Lung microvascular endothelial cell (primary cell): ENCODE data around the gene BRD3. TPM values are rescaled to one million over a fixed set of nuclear protein-coding genes. Genes with fewer than 3 reads are reported as not detected.
"Not testable (repeated sequence)": the region's sequence is repeated elsewhere in the genome, so short reads cannot be mapped to it uniquely, and the experiment has no call there.

Source experiments
- DNase-seq, 2 donors: peaks; one replicate each; pipeline versions ENCODE4 v3.0.0 to v3.0.0-alpha.2; 2010; ENCODE audit warnings: low read depth in 2 of 2
- total RNA-seq: library from RNA; depleted of rRNA; stranded (reverse); fragments of >200 nt; gene quantifications from 2 replicates; pipeline ENCODE4 v1.2.1, GENCODE V29; 2014

BRD3 gene
- total RNA-seq, 1 donor from 2014 or later, result 7.1 TPM

DNA sequence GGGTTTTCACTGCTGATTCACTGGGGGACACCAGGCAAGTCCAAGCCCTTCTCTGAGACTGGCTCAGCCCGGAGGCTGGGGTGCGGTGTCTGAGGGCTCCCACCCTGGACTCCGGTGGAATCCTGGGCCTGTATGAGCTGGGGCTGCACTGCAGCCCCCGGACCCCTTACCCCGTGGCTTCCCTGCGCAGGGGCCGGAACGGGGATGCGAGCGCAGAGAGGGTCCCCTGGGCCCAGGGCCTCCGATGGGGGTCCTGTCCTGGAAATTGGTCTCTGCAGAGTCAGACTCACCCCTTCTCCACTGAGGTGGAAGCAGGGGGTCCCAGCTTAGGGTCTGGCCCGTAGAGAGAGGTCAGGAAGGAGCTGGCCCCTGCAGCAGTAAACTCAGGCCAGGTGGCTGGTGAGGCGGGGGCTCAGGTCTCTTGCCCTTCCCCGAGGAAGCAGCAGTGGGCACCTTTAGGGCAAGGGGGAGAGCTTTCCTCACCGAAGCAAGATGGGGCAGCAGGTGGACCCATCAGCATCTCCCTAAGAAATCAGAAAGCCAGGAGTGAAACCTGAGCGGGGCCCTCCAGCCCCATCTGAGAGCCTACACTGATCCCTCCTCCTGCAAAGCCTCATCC is 74.1 kb downstream of the BRD3 start:
- no peak for DNase-seq

DNA sequence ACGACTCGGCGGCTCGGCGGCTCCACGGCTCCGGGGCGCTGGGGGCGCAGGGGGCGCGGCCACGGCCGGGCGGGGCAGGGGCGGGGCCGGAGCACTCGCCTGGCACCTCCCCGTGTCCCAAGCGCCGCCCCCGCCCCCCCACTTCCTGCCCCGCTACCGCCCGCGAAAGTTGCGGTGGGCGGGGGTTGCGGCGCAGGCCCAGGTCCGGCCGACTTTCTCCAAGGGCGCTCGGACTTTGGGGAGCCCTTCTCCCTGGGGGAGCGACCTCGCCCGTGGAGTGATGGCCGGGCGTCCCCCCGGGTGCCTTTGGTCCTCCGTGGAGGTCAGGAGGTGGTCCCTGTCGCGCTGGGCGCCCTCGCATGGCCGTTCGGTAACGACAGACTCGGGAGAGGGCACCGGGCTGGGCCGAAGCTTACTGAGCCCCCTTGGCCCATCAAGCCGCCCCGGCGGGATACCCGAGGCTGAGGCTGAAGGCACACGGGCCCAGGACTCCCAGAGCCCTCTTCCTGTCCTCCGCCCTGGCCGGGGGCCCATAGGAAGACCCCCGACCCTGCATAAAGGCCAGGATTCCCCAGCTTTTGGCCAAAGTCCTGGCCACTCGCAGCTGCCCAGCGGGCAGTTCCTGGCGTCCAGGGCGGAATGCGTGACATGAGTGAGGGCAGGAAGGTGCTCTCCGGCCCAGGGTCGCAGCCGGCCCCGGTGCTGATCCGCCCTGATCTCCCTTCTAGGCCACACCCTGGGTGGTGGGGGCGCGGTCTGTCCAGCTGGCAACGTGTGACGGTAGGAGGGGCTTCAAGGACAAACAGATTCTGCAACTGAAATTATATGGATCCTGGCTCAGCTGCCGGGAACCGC is 74.8 kb downstream of the BRD3 start:
- peak; percentile 71 to 90 for DNase-seq

DNA sequence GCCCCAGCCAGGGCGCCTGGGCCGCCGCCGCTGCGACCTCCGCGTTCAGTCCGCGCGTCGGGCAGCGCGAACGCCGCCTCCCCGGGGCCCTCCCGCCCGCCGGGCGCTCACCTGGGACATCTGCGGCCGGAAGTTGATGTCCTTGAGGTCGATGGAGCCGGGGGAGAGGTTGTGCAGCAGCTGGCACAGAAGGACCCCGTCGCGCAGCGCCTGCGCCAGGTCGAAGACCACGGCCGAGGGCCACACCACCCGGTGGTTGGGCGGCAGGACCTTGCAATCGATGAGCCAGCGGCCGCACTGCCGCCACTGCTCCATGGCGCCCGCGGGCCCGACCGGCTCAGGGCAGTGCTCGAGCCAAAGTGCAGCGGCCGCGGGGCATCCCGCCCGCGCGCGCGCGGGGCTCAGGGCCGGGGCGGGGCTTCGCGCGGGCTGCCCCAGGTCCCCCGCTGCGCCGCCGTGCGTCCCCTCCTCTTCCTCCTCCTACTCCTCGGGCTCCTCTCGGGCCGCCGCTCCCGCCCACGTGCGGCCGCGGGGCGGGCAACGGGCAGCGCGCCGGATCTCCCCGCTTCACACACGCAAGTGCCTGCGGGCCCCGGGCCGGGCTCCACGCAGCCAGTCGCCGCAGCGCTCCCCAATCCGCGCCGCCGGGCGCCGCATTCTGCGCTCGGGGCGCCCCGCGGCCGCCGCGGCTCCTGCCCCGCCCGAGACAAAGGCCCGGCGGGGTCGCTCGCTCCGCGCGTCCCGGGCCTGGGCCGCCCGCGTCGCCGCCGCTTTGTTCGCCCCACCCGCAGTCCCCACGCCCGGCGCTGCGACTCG is 75.7 kb downstream of the BRD3 start, which contains the start of gene VAV2:
Gene VAV2, minus strand, starts transcription at position 361 of the 816 bp plus-strand sequence. Its CDS starts 46 bp downstream, at position 315.
- DNase-seq, result peak; percentile 56 to 59

DNA sequence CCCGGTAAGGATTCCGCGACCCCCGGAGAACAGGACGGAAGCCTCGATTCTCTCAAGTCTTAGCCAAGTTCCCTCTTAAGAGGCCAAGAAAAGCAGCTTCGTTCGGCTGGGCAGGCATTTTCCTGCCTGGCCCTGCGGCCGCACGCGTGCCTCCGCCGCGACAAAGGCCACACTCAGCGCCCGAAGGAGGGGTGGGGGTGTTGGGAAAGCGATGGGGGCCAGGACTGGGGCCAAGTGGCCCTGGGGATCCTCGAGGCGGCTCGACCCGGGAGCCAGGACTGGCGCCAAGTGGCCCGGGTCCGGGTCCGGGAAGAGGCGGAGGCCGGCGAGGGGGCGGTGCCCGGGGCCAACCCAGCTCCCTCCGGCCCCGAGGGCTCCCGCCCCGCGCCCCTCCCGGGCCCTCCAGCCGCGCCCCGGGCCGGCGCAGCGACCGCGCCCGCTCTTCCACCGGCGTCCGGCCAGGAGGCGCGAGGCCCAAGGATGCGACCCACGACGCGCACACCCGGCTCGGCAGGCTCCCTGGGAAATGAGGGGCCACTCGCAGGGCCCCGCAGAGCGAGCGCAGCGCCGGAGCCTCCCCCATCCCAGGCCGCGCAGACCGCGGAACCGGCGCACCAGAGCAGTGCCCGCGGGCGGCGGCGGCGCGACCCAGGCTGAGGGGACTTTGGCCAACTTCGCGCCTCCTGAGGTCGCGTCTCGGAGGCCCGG is 76.5 kb downstream of the BRD3 start:
- peak in 1 of 2 donors; percentile 30 for DNase-seq

DNA sequence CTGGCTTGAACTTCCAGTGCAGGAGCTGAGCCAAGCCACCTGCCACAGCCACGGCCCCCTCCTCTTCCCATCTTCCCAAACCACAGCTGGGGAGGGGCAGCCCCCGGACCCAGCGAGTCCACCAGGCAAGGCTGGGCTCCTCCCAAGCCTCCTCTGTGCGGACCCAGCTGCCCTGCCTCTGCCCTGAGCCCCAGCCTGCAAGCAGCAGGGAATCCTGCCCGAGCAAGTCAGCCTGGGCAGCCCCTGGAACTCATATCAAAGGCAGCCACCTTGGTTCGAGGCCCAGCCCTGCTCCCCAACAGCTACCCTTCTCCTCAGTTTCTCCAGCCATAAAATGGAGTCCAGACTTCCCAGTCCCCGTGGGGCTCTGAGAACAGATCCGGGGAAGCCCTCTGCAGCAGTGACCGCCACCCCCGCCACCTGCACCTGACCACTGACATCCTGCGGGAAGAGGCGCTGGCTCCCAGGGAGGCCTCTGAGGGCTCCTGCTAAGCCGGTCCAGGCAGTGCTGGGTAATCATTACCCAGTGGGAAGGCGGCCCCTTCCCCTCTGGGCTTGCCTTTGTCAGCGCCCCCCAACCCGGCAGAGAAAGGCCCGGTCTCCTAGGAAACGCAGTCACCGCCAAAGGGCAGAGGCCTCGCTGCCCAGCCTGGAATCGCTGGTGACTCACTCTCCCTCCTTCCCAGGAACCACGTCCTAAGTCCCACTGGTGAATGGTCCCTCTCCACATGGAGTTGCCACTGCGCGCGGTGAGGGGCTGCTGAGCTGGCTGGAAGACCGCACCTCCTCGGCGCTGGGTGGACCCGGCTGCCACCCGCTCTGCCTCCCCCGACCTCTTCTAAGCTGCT is 77.2 kb downstream of the BRD3 start:
- peak; percentile 46 to 81 for DNase-seq

DNA sequence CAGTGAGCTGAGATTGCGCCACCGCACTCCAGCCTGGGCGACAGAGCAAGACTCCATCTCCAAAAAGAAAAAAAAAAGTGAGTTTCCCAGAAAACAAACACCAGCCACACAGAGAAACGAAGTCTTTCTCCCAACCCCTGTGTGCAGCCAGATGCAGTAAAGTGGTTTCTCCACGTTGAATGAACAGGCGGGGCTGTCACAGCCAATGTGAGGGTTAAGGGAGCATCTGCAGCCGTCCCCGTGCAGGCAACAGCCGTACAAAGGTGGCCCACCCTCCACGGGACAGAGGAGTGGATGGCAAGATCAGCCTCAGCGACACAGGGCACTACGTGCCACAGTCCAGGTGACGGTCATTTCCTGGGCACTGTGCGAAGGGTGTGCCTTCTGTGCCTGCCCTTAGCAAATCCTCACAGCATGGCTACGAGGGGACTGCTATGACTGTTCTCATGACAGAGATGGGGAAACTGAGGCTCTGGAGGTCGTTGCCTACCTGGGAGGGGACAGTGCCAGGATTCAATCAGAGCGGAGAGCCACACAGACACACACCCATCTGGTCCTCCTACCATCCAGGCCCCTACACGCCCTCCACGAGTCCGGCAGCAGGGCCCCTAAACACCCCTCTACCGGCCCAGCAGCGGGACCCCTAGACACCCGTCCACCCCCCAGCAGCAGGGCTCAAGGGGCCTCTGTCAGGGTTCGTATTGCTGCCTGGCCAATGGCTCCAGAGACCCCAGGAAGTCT is 78.0 kb downstream of the BRD3 start:
- DNase-seq, result no peak

DNA sequence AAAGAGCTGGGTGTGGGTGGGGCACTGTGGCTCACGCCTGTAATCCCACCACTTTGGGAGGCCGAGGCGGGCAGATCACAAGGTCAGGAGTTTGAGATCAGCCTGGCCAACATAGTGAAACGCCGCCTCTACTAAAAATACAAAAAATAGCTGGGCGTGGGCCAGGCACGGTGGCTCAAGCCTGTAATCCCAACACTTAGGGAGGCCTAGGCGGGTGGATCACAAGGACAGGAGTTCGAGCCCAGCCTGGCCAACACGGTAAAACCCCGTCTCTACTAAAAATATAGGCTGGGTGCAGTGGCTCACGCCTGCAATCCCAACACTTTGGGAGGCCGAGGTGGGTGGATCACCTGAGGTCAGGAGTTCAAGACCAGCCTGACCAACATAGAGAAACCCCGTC is 79.1 kb downstream of the BRD3 start:
- not testable (repeated sequence) for DNase-seq

DNA sequence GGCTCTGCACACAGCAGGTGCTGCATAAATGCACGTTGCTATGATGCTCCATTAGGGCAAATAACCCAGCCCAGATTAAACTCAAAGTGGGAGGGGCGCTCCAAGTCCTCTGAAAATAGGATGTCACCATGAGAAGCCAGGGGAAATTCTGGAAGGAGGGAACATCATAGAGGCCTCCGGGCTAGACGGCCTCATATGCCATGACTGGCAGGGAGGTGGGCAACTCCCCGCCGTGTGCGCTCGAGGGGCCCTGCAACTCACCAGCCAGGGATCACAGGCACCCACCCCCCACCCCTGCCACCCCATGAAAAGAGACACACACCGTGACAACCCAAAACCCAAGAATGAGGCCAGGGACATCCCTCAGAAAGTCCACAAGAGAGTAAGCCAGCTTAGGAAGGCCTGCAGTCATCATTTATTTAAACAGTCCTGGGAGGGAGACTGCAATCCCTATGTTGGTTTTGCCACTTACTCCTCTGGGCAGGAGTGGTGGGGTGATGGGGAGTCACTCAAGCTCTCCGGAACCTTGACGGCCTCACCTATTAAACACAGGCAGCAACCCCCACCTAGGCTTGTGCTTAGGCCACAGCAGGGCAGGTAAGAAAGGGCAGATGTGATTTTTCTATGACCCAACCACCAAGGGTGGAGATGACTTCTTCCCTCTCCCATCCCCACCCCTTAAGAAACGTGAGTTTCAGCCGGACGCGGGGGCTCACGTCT is 79.7 kb downstream of the BRD3 start:
- no peak for DNase-seq

DNA sequence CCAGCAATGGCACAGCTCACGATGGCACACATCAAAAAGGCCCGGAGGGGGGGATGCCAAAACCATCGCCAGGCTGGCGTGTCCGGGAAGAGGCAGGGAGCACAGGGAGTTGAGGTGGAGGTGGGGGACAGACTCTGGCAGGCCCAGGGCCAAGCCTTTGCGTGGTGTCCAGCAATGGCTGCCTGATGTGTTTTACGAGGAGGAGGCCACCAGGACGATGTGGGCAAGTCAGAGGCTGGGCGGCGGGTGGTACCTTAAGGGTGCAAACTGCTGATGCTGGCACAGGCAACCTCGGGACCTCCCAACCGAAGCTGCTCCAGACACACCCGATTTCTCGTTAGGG is 80.4 kb downstream of the BRD3 start:
- no peak for DNase-seq

DNA sequence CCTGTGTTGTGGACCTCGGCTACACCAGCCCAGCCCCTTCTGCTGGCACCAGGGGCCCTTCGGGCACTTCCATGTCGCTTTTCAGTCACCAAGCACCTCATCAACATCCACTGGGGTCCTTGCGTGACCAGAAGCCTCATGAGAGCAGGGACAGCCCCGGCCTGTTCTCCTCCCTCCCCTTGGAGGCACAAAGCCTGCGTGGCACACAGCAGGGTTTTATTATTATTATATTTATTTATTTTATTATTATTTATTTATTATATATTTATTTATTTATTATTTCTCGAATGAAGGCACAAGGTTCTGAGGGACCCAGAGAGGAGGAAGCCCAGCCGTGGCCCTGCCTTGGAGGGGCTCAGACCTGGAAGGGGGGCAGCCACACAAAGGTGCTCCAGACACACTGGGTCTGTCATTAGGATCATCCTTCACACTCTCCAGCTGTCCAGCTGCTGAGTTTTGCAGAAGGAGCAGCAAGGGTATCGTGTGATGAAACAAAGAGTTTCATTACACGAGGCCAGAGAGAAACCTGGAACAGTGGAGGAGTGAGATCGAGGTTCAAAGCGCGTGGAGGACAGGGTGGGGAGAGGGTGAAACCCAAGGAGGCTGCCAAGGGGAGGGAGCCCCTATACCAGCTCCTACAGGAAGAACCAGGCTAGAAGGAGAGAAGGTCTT is 80.9 kb downstream of the BRD3 start:
- DNase-seq, result no peak

DNA sequence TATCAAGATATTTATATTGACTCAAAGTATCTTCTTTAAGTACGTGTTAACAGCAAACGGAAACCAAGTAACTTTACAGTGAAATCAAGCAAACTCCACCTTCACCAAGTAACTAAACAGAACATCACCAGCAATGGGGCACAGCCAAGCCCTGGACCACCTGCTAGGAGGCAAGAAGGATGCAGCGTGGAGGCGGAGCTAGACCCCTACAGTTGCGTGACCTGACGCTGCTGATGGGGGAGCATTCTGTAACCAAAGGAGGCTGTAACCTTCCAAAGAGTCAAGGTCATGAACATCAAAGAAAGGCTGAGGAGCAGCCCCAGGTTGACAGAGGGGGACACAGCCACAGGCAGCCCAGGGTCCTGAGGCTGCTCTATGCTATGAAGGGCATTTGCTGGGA is 81.8 kb downstream of the BRD3 start:
- DNase-seq, result no peak

DNA sequence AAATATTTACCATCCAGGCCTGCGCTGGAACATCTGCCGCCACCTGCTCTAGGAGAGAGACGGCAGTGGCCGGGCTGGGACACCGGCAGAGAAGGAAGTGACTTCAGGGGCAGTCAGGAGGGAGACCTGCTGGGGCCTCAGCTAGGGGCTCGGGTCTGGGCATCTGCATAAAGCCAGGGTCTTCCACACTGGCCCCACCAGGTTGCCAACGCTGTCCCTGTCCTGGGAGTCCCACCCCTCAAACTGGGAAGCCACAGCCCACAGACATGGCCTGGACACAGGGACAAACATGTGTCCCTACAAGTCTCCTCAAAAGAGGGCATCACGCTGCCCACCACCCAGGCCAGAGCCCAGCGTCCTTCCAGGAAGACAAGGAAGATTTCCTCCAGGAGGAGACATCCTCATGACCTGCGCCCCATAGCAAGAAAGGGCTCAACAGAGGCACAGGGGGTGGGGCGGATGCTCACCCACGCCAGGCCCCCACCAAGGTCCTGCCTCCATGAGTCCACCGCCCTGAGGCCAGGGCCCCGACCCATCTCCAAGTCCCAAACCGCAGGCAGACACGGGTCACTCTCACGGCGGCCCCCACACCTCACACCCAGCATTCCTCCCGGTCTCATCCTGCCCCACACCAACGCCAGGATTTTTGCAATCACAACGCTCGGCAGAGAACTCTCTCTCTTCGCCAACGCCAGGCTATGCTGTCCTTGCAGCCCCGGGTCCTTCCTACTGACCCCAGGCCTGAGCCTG is 84.7 kb downstream of the BRD3 start:
- no peak for DNase-seq

DNA sequence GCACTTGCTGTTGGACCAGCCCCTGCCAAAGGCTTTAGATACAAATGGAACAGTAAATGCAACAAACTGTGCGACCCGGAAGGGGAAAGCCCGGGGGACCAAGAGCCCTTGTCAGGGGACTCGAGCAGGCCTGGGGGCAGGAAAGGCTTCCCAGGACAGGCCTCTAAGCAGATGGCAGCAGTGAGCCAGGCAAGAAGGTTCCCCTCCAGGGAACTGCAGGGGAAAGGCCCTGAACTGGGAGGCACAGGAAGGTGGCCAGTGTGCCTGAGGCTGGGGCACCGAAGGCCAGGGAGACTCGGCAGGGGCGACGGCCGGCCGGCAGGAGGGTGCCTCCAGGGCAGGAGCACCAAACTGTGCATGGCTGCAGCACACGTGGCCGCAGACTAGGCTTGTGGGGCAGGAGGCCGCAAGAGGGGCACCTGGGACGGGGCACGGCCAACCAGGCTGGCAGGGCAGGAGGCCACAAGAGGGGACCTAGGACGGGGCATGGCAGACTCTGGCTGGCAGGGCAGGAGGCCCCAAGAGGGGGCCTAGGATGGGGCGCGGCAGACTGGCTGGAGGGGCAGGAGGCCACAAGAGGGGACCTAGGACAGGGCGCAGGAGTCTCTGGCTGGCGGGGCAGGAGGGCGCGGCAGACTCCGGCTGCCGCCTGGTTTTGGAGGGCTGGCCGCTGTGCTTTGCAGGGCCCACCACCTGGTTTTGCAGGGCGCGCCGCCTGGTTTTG is 85.7 kb downstream of the BRD3 start:
- no peak for DNase-seq

DNA sequence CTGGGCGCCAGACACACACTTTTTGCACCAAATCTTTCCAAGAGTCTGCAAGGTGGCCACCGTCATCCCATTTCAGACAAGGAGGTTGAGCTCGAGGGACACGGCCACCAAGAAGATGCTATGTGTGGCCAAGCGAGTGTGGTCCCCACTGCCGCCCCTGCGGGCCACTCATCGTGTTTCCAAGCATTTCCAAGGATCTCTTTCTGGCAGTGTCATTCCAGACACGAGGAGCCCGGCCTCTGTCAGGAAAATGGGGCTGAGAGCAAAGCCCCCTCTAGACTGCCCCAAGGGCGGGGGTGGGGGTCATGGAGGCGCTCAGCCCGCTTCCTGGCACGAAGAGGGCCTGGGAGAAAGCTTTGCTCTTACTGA is 86.3 kb downstream of the BRD3 start:
- DNase-seq, result no peak

DNA sequence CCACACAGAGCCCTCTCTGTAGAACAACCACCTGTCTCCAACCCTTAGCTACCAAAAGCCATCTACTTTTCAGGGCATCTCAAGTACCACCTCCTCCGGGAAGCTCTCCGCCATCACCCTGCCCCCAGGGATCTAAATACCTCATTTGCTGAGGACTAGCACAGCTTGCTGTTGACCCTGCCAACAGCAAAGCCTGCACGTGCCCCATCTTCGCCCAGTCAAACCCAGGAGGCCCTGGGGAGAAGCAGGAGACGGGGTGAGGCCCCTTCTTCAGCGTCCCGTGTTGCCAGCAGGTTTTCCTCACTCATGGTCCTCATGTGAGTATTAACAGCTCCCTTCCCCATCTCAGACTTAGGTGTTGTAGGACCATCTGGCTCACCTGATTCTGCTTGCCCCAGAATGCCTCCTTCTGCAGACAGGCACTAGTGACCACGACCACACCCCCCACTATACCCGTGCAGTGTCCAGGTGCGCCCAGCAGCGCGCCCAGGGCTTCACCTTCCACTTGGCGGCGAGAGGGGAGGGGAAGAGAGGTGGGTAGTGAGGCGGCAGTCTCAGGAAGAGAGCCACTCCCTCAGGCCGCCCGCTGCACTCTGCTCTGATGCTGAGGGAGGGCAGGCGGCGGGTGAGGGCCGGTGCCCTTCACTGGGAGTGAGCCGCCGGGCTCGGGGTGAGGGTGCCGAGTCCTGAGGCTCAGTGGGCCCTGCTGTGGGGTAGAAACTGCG is 86.8 kb downstream of the BRD3 start:
- DNase-seq, result no peak
